HS-5 (cell line): Measurements from ENCODE around the gene TMEM231.
"Not testable (repeated sequence)": the region's sequence is repeated elsewhere in the genome, so short reads cannot be mapped to it uniquely, and the experiment has no call there.

Experiments
- DNase-seq: peaks from one replicate; pipeline ENCODE4 v3.0.0-alpha.2; 2012; ENCODE audit warnings: low read depth

Gene TMEM231

DNA sequence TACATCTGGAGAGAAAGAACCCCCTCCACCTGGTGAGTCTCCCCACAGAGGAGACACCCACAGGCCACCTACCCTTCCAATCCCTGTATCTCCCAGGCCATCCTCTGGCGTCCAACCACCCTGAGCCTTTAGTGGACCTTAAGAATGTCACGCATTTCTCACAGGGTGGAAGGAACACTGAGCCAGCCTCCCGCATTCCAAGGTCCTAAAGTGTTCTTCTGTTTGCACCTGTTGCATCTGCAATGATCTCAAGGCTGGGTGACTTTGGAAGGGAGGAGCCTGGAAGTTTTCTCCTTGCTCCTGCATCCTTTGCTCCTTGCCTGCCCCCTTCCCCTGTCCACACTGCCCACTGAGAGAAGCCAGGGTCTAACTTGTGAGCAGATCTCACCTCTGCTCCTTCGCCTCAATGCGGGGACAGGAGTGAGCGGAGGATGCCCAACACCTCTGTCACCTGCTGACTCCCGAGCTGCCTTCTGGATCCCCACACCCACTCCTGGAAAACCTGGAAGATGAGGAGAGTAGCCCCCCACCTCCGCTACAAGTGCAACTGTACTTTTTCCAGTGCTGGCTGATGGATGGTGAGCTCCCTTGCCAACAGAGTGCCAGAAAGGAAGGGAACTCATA, 23.8 kb downstream of the TMEM231 start:
- DNase-seq: no peak

DNA sequence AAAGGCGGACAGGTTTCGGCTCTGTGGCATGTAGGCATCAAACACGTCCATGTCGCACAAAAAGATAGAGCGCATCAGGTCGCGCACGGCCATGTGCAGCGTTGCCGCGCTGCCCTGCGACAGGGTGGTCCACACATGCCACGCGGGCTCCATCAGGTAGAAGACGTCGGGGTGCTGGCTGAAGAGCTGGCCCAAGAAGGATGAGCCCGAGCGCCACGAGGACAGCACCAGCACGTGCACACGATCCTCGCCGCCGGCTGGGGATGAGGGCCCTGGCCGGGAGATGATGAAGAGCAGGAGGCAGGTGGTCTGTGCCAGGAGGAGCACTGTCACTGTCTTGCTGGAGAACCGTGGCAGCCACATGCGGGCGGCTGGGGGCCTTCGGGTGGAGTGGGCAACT, 26.1 kb downstream of the TMEM231 start:
- DNase-seq: no peak

- DNase-seq: no peak
Measured at GRCh38 chr16:75529056-75529905, 26.8 kb downstream of the TMEM231 start.

DNA sequence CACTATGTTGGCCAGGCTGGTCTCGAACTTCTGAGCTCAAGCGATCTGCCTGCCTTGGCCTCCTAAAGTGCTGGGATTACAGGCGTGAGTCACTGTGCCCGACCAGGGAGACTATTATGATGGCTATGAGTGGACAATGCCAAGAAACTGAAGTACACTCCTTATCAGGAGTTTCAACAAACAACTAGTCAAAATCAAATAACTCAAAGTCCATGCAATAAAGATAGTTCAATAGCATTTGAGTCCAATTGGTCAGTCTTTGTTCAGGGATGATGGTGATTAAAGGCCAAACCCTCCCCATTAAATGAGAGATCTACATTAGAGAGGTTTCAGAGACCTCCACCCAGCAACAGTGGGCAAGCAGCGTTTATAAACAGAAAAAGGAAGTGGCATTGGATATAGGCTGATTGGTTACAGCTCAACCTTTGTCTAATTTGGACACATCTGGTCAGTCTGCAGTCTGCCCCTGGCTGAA, 28.2 kb downstream of the TMEM231 start:
- DNase-seq: no peak

- no peak for DNase-seq
Measured at GRCh38 chr16:75526032-75526790, 29.8 kb downstream of the TMEM231 start.

DNA sequence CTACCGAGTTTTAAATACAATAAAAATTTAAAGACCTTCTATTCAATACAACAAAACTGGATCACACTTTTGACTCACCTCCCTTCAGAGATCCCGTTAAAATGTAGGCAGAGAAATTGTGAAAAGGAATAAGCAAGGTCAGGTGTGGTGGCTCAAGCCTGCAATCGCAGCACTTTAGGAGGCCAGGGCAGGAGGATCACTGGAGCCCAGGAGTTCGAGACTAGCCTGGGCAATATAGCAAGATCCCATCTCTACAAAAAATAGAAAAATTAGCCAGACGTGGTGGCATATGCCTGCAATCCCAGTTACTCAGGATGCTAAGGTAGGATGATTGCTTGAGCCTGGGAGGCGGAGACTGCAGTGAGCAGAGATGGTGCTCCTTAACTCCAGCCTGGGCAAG, 36.9 kb downstream of the TMEM231 start:
- no peak for DNase-seq

DNA sequence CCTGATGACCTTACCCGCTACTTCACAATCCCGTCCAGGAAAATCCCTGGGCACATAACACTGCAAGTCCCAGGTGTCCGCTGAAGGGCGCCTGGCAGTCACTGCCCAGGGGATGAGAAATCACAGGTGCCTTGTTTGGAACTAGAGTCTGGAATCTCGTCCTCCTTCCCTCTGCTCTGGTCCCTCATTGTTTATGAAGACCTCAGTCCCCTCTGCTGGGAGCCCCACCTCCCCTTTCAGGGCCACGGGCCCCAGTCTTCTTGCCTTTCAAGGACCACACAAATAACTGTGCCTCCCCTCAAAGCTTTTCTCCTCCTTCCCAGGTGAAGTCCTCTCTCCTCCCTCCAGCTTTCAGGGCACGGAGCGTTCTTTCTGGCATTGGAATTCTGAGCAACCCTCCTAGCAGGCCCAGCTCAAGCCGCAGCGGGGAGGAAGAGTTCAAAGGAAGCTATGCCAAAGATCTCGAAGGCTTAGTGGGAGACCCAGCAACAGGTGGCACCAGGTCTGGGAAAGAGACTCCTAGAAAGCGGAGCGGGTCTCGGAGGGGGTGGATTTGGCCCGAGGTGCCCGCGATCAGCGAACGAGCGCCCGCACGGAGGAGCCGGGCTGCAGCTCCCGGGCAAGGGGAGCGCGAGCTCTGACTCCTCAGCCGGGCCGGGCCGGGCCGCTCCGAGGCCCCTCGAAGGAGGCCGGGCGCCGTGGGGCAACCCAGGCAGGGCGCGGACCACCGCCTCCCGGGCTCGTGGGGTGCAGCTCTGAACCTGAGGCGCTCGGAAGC, 39.7 kb downstream of the TMEM231 start:
- DNase-seq: not testable (repeated sequence)

DNA sequence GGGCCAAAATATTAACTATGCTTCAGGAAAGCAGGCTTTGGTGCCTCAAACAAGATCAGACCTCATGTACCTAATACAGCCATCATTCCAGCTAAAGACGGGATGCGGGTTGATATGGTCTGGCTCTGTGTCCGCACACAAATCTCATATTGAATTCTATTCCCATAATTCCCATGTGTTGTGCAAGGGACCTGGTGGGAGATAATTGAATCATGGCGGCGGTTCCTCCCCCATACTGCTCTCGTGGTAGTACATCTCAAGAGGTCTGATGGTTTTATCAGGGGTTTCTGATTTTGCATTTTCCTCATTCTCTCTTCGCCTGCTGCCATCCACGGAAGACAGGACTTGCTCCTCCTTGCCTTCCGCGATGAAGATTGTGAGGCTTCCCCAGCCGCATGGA, 41.8 kb downstream of the TMEM231 start:
- no peak for DNase-seq

DNA sequence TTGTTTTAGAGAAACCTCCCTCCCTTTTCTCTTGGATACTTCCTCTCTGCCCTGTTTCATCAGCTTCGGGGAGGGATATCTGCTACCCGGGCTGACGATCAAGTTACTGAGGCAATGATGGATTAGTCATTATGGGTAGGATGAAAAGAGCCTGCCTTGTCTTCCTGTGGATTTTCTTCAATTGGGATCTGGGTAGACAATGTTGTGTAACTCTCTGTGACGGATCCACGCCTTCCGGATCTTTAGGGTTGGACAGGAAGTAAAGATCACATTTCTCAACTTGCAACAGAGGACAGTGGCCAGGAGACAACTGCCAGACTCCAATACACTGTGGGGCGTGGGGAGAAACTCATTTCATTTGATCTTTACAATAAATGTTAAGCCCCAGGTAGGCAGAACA, 49.5 kb downstream of the TMEM231 start:
- DNase-seq: peak; percentile 92

GRCh38 chr16:75506107-75506506, 49.9 kb downstream of the TMEM231 start:
- DNase-seq: no peak

GRCh38 chr16:75503801-75504200, 52.3 kb downstream of the TMEM231 start:
- no peak for DNase-seq

GRCh38 chr16:75502916-75503605, 53.0 kb downstream of the TMEM231 start:
- no peak for DNase-seq

- not testable (repeated sequence) for DNase-seq
Measured at GRCh38 chr16:75501820-75502219, 54.2 kb downstream of the TMEM231 start.

- DNase-seq: no peak
Measured at GRCh38 chr16:75501359-75501758, 54.7 kb downstream of the TMEM231 start.

DNA sequence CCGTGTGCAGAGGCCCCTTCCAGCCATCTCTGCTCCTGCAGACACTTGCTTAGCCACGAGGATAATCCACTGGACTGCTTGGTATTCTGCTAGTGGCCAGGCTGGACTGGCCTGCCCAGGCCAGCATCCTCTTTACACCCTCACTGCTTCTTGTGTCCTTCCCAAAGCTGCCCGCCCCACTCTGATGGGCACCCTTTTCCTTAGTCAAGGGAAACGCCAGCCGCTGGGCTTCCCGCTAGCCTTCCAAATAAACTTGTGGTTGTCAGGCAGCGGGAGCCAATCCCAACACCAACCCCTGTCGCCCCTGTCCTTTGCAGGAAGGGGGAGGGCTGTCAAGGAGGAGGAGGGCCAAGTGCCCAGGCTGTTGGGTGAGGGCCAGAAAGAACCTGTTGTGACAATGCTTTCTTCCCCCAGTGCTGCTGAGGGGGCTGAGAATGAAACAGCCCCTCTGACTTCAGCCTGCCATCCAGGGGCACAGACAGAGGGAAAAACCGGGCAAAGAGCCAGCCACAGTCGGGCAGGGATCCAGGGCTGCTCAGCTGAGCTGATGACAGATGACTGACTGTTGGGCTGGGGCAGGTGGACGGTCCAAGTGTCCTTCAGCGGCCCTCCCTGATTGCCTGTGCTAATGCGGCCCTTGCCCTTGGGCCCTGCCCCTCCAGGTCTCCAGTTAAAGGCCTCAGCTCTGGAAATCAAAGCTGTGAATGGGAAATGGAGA, 57.3 kb downstream of the TMEM231 start:
- DNase-seq: not testable (repeated sequence)

DNA sequence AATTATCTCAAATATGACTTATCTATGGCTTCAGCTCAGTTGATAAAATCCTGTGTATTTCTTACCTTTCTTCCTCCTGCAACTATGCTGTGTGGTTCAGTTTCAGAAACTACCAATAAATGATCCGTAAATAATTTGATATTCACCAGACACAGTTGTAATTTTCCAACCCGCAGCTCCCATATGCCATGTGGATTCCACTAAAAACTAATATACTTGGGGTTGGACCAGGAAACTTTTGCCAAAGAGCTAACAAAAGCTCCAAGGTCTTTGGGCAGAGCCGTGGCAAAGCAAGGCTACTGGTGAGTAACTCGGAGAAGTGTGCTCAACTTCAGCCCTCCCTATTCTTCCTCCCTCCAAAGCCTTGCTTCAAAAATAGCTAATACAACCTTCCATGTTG, 58.5 kb downstream of the TMEM231 start:
- no peak for DNase-seq

- no peak for DNase-seq
Measured at GRCh38 chr16:75495076-75495674, 60.9 kb downstream of the TMEM231 start, which contains the start of gene CHST6. TSS of gene CHST6 (minus strand) at chr16:75495441. CDS start at chr16:75479828, 15,613 bp downstream.

DNA sequence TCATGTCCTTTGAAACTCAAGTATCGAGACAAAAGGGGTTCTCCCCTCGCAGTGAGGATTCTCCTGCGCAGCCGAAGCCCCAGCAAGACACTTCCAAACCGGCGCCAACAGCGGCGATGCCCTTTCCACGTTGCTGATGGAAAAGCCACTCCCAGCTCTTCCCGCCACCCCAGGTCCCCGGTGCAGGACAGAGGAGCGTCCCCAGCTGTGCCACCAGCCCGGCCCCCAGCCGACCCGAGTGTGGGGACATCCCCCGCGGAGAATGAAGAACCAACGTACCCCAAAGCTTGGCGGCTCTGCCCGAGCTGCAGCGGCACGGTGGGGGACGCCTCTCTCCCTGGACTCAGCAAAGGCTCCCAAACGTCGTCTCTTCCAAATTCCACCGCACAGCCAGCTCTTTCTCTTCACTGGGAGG, 61.4 kb downstream of the TMEM231 start:
- no peak for DNase-seq

- DNase-seq: no peak
Measured at GRCh38 chr16:75494184-75494583, 61.9 kb downstream of the TMEM231 start.

DNA sequence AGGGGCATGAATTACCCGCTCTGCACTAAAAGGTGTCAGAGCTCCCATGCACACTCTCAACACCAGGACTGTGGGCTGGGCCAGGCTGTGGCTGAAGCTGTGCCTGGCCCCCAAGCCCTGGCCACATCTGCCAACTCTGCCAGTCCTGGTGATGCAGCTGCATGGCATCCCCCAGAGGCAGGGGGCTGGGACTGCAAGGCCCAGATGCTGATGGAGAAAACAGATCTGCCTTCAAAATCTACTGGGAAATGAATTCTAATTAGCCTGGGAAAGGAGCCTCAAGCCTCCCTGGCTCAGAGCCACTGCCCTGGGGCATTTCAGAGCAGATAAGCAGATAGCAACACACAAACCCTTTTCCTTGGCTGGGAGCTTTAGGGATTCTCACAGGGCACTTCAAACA, 64.2 kb downstream of the TMEM231 start:
- no peak for DNase-seq
